GF-D8 (cell line): ENCODE measurements around the gene GRID1.

Experiments used
- DNase-seq: peaks from one replicate; lab custom pipeline; 2025; lab: John Stamatoyannopoulos, UW

Gene GRID1

GRCh38 chr10:85826377-85826776, 540.2 kb downstream of the GRID1 start:
- DNase-seq: no peak

- DNase-seq: no peak
These were observed 555.2 kb downstream of the GRID1 start for GRCh38 chr10:85811405-85811804.

DNA sequence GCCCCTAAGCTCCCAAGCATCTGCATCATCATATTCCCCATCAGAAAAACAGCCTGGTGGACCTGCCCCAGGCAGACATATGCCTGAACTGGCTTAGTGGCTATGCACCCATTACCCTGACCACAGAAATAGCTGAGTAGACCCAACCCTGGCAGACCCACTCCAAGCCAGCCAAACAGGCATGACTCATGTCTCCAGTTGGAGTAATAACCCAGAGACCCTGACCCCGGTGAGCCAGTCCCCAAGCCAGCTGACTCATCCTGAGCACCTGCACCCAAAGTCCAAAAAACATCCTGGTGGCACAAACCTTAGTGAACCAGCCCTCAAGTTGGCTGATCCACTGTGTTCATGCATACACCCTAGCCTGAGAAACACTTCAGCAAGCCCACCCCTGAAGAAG, 555.9 kb downstream of the GRID1 start:
- no peak for DNase-seq

DNA sequence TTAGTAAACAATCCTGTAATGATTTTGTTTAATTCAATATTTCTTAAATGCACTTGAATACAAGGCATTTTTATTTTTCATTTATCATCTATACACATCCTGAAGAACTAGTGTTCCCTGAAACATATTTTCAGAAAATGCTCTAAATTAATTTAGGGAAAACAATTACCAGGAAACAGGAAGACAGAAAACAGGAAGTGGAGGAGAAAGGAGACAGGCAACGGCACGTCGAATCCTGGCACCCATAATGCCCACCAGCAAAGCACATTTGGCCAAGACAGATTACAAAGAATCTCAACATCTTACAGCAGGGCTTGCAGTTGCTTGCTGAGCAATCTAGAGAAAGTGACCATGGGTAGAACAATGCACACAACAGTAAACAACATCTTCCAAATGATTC, 571.1 kb downstream of the GRID1 start:
- no peak for DNase-seq

GRCh38 chr10:85794553-85794952, 572.0 kb downstream of the GRID1 start:
- no peak for DNase-seq

- no peak for DNase-seq
These were observed 574.1 kb downstream of the GRID1 start for GRCh38 chr10:85792533-85792858.

DNA sequence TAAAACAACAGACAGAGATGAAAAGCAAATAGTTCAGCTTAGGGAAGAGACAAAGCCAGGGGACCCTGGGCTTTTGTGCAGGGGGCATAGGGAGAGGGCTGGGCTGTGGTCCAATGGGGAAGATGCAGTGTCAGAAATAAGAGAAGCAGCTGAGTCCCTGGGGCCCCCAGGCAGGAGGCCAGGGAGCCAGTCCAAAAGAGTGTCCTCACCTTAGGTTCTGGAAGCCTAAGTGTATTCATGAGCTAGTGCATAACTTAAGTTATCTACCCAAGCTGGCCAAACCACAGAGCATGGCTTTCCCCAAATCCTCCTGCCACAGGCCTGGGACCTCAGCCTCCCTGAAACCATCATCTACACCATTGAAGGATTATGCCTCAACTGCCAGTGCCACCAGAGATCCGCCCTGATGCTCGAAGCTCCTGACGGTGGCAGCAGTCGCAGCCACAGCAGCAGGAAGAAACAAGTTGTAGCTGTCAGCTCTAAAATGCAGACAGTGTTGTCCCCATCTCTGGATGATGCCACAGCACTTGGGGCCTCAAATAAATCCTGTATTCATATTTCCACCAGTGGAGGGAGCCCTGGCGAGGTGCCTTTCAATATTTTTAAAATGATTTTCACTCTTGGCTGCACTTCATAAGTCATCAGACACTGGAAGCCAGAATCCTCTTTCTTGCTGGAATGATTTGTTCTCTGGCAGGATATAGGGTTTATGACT, 574.6 kb downstream of the GRID1 start:
- no peak for DNase-seq

DNA sequence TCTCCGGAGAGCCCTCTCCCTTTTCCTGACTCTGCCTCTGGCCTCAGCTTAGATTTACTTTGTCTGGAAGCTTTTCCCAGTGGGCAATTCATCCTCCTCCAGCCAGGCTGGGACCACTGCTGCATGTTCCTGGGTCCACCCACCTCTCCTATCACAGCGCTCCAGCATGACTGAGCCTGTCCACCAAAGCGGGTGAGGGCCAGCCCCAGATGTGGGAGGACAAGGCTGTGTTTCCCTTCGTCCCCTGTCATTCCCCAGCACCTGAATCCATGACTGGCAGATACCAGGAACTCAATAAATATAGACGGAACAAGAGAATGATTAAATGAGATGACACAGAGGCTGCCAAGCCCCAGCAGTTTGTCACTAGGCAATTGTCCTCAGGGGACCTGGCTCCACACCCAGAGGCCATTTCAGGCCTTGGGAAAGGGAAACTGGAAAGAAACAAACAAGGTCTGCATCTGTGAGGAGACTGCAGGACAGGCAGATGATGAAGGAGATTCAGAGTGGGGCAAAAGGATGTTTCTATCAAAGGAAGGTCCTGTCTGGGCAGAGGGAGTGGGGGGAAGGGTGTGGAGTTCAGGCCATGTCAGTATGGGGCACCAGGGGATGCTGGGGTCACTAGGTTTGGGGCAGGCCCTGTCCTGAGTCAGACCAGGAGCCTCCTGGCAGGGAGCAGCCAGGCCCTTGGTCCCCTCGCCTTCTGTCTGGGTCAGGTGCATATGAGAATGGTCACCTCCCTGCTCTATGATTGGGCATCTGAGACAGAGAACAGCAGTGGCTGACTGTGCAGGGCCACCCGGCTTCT, 576.4 kb downstream of the GRID1 start:
- no peak for DNase-seq

GRCh38 chr10:85789125-85789524, 577.5 kb downstream of the GRID1 start:
- no peak for DNase-seq

- DNase-seq: no peak
These were observed 578.0 kb downstream of the GRID1 start for GRCh38 chr10:85788570-85788969.

DNA sequence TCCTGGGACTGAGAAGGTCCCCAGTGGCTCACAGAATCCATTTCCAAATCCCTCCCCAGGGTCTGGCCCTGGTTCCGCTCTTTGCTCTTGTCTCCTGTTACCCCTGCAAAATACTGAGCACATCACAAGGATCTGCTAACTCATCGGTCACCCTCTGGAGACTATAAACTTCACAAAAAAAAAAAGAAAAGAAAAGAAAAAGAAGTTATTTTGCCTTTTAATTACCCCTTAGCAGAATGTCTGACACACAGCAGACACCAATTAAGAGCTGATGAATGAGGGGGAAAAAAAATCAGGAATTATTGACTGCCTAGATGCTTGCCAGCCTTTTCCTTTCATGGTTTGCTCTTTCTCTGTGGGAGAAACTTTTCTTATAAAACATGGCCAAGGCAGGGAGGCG, 578.7 kb downstream of the GRID1 start:
- DNase-seq: no peak

DNA sequence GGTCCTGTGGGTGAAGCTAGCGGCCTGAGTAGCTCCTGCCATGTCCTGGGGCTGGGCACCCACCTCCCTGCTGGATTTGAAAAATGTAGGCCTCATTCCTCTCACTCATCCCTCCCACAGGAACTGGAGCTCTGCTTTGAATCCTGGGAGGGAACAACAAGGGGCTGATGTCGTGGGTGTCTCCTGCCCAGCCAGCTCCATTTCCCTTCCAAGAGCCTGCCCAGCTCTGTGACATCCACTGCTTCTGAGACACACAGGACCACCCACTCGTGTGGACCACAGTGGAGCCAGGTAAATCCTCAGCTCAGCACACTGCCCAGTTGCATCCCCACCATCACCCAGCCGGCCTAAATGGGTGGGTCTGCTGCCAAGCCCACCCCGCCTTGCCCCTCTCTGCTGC, 579.2 kb downstream of the GRID1 start:
- DNase-seq: no peak

- no peak for DNase-seq
These were observed 580.1 kb downstream of the GRID1 start for GRCh38 chr10:85786401-85786899.

DNA sequence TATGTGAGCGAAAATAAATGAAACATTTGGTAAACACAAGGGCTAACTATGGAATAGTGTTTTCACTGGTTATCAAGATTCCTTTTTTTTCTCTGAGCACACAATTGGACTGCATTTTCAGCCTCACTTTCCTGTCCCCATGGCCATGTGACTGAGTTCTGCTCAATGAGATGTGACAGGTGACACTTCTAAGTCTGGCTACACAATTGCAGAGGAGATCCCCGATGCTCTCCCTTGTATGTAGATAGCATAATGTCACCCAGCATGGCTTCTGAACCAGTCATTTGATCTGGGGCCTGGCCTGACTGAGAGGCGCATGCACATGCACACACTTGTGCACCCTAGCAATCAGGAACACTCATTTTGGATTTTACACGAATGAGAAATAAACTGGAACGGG, 581.8 kb downstream of the GRID1 start:
- DNase-seq: no peak

DNA sequence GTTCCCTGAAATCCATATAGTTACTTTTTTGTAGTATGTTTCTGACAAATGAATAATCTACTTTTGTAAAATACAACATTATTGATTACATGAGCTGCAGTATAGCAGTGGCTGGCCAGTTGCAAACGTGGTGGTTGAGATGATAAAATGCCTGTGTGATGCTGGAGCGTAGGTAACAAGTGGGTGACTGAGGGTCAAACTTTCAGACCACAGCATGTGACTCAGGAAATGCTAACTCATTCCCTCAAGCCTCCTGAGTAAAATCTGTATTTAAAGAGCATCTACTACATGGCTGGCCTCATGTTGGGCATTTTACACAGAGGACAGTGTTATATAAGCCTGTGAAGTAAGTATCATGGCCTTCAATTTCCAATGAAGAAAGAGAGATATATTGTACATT, 585.2 kb downstream of the GRID1 start:
- DNase-seq: no peak

DNA sequence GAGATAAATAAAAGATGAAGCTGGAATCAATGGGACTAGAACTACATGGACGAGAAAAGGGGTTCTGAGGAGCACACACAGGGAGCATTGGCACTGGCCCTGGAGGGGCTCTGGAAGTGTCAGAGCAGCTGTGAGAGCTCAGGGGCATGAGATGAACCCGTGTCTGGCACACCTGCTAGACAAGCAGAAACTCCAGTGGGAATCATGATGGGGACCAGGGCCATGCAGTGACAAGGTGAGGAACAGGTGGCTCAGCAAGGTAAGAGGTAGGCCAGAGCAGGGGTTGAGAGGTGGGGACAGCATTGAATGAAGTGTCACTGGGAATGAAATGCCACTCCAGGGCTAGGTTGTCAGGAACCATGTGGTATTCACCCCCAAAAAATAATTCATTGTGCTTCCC, 588.5 kb downstream of the GRID1 start:
- no peak for DNase-seq

GRCh38 chr10:85767891-85768290, 598.7 kb downstream of the GRID1 start:
- no peak for DNase-seq

DNA sequence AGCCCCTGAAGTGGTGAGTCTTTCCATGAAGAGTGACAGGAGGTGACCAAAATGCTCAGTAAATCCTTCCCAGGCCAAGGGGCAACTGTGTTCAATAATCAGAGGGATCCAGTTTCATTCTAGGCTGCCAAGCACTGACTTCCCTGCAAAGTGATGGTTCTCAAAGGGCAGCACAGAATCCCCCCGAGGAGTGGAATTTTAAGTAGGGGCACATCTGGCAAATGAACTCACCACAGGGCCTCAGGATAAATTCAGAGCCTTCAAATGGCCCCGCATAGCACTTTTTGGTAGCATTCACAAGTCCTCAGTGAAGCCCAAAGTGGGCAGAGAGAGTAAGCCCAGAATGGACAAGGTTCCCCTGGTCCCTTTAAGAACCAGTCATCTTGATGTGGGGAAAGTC, 602.5 kb downstream of the GRID1 start:
- DNase-seq: no peak

- DNase-seq: no peak
These were observed 604.6 kb downstream of the GRID1 start for GRCh38 chr10:85761906-85762445.

DNA sequence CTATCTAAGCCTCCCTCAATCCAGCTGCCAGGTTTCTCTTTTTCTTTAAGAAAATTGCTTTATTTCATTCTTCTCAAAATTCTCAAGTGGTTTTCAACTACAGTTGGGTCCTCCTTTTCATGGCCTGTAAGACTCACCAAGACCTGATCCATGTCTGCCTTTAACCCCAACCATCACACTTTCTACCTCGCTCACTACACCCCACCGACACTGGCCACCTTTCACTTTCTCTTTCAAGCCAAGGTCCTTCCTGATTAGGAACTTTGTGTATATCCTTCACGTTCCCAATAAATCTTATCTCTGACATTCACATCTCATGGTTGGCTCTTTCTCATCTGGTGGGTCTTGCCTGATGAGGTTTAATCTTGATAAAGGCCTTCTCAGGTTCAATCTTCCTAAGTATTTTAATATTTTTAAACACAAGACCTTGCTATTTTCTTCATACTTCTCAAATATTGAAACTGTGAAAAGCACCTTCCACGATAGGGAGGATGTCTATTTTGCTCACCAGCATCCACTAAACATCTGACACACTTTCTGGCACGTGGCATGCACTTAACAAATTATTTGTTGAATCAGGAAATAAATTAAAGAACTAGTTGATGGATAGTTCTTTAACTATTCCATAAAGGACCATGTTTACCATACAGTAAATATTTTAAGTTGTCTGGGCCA, 624.8 kb downstream of the GRID1 start:
- no peak for DNase-seq

DNA sequence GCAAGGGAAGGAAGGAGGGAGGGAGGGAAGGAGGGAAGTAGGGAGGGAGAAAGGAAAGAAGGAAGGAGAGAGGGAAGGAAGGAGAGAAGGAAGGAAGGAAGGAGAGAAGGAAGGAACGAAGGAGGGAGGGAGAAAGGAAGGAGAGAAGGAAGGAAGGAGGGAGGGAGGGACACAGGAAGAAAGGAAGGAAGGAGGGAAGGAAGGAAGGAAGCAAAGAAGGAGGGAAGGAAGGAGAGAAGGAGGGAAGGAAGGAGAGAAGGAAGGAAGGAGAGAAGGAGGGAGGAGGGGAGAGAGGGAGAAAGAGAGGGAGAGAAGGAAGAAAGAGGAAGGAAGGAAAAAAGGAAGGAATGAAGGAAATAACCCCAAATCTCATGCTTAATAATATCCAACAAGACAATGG, 630.6 kb downstream of the GRID1 start:
- no peak for DNase-seq

DNA sequence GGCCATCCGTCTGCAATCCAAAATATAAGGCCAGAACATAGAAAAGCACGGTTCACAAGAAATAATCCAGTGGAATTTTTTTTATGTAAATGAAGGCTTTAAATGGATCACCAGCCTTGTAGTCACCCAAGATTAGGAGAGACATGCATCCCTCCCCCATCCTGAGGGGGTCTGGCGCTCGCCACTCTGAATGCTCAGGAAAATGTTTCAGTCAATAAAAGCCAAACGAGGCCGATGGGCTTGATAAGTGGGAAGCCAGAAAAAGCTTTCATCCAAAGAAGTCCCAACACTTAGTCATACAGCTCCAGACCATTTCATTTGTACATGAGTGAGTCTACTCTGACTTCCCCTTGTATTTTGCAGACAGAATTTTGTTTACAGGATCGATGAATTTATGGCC, 631.8 kb downstream of the GRID1 start:
- DNase-seq: no peak

DNA sequence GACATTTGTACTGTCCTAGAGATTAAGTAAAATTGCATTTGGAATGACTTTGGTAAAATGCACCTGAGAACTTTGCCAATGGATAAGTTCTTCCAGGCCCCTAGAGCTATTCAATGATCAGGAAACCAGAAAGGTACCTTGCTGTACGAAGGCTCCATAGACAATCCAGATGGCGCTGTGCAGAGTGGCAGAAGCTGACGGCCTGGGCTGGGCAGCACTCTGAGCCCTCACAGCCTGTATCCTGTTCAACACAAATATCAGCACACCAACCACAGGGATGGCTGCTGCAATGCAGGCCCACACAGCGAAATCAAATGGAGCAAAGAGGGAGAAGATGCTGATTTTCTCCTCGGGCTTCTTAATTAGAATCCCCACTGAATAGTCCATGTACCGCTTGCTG, 642.4 kb downstream of the GRID1 start:
- no peak for DNase-seq
